ENCODE results near the gene CCSER1.

GRCh38 chr4:91304292-91304691, 1177.1 kb downstream of the CCSER1 start:
- TF ChIP-seq EP300 (IDR thresholded peaks at IDR 0.05; ENCODE audit: borderline replicate concordance in 1 of 2, low read depth in 2 of 2, low read length in 2 of 2): no peak
- TF ChIP-seq ZNF274 (IDR thresholded peaks at IDR 0.05; ENCODE audit: borderline replicate concordance, extremely low read depth, low read length): no peak
- TF ChIP-seq, protein P1, sequence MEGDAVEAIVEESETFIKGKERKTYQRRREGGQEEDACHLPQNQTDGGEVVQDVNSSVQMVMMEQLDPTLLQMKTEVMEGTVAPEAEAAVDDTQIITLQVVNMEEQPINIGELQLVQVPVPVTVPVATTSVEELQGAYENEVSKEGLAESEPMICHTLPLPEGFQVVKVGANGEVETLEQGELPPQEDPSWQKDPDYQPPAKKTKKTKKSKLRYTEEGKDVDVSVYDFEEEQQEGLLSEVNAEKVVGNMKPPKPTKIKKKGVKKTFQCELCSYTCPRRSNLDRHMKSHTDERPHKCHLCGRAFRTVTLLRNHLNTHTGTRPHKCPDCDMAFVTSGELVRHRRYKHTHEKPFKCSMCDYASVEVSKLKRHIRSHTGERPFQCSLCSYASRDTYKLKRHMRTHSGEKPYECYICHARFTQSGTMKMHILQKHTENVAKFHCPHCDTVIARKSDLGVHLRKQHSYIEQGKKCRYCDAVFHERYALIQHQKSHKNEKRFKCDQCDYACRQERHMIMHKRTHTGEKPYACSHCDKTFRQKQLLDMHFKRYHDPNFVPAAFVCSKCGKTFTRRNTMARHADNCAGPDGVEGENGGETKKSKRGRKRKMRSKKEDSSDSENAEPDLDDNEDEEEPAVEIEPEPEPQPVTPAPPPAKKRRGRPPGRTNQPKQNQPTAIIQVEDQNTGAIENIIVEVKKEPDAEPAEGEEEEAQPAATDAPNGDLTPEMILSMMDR (IDR thresholded peaks at IDR 0.05; ENCODE audit: control extremely low read depth in 1 of 3, insufficient read depth in 1 of 3, low read depth in 1 of 3, low read length in 3 of 3): no peak
- no peak for TF ChIP-seq POU5F1 (IDR thresholded peaks at IDR 0.05; ENCODE audit: low read depth, low read length)
- no peak for TF ChIP-seq ATF2 (IDR thresholded peaks at IDR 0.05; ENCODE audit: low read length)
- TF ChIP-seq EZH2 (IDR thresholded peaks at IDR 0.05; ENCODE audit: low read depth, low read length, severe bottlenecking): no peak
- TF ChIP-seq RNF2 (IDR thresholded peaks at IDR 0.05; ENCODE audit: borderline replicate concordance, low read depth, low read length, missing control alignments, poor library complexity, severe bottlenecking): no peak
- TF ChIP-seq CHD2 (IDR thresholded peaks at IDR 0.05; ENCODE audit: low read length): no peak
- TF ChIP-seq, protein P2, sequence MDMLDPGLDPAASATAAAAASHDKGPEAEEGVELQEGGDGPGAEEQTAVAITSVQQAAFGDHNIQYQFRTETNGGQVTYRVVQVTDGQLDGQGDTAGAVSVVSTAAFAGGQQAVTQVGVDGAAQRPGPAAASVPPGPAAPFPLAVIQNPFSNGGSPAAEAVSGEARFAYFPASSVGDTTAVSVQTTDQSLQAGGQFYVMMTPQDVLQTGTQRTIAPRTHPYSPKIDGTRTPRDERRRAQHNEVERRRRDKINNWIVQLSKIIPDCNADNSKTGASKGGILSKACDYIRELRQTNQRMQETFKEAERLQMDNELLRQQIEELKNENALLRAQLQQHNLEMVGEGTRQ (IDR thresholded peaks at IDR 0.05; ENCODE audit: low read length): no peak
